ENCODE measurements around the gene HNRNPF. TPM values are rescaled to one million over a fixed set of nuclear protein-coding genes. Genes with fewer than 3 reads are reported as not detected.

The HNRNPF gene
- total RNA-seq, 1 experiment from 2014 or later: 333 TPM

DNA sequence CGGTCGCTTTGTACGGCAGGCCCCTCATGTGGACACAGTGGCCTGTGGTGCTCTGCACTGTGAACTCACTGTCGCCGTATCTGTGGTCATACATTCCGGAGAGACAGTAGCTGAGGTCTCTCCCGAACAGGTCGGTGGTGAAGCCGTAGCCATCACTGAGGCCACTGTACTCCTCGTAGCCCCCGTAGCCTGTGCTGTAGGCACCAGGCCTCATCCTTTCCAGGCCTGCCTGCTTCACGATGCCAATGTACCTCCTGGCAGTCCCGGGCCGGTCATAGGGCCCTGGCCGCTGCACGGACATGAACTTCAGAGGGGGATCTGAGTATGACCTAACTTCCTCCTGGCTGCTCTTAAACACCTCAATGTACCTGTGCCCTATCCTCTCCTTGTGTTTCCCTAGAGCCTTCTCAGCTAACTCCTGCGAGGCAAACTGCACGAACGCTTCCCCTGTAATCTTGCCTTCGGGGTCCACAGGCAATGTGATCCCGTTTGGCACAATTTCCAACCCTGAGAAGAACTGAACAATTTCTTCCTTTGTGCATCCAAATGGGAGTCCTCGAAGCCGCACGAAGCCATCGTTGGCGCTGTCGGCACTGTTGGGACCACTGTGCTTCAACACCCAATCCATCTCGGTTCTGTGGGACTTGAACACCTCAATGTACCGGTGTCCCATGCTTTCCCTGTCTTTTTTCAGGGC is 21.9 kb downstream of the HNRNPF start (continued):
- TF ChIP-seq, protein P1, sequence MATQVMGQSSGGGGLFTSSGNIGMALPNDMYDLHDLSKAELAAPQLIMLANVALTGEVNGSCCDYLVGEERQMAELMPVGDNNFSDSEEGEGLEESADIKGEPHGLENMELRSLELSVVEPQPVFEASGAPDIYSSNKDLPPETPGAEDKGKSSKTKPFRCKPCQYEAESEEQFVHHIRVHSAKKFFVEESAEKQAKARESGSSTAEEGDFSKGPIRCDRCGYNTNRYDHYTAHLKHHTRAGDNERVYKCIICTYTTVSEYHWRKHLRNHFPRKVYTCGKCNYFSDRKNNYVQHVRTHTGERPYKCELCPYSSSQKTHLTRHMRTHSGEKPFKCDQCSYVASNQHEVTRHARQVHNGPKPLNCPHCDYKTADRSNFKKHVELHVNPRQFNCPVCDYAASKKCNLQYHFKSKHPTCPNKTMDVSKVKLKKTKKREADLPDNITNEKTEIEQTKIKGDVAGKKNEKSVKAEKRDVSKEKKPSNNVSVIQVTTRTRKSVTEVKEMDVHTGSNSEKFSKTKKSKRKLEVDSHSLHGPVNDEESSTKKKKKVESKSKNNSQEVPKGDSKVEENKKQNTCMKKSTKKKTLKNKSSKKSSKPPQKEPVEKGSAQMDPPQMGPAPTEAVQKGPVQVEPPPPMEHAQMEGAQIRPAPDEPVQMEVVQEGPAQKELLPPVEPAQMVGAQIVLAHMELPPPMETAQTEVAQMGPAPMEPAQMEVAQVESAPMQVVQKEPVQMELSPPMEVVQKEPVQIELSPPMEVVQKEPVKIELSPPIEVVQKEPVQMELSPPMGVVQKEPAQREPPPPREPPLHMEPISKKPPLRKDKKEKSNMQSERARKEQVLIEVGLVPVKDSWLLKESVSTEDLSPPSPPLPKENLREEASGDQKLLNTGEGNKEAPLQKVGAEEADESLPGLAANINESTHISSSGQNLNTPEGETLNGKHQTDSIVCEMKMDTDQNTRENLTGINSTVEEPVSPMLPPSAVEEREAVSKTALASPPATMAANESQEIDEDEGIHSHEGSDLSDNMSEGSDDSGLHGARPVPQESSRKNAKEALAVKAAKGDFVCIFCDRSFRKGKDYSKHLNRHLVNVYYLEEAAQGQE (IDR thresholded peaks at IDR 0.05; ENCODE audit: low read depth): no peak
- TF ChIP-seq EGR1 (IDR thresholded peaks at IDR 0.05; ENCODE audit: low read depth) (no peak), POLR2A (IDR thresholded peaks at IDR 0.05; ENCODE audit: borderline replicate concordance, extremely low read depth, insufficient read depth, insufficient read length) (no peak), YY1 (IDR thresholded peaks at IDR 0.05; ENCODE audit: extremely low read depth, insufficient replicate concordance, low read depth, low read length) (no peak), FOSL1 (IDR thresholded peaks at IDR 0.05; ENCODE audit: low read depth) (no peak), EZH2 (IDR thresholded peaks at IDR 0.05) (no peak)
- TF ChIP-seq, protein P2, sequence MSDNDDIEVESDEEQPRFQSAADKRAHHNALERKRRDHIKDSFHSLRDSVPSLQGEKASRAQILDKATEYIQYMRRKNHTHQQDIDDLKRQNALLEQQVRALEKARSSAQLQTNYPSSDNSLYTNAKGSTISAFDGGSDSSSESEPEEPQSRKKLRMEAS (IDR thresholded peaks at IDR 0.05): no peak

DNA sequence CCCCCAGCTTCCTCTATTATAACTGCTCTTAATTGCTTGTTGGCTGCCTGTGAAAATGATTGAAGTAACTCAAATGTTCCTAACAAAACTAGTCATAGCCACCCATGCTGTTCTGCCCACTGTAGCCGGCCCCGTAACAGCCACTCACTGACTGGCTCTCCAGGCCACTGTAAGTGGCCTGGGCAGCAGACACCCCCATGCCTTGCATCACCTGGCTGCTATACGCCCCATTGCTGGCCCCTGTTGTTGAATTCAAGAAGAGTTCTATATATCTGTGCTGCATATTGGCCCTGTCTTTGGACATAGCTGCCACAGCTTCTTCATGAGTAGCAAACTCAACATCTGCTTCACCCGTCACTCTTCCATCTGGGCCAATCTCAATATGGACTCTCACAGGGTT is 22.4 kb downstream of the HNRNPF start:
- Histone ChIP-seq H3K36me3 (ENCODE audit: control insufficient read depth in 1 of 2, insufficient read depth in 2 of 2, low read length in 2 of 2) (peaks cover 50 to 56% of the 10 kb centered on the region in 2 experiments), H3K27ac (ENCODE audit: low read depth, low read length) (no peak overlapping the region), H3K4me2 (ENCODE audit: low read length) (no peak overlapping the region), H4K20me1 (ENCODE audit: insufficient read depth) (peaks cover 40% of the 10 kb centered on the region; the same call in 1 of the 2 replicates), H3K79me2 (ENCODE audit: insufficient read depth, low read length) (peaks cover 56% of the 10 kb centered on the region), H3K9me2 (ENCODE audit: insufficient read depth) (no peaks in the 10 kb centered on the region), H3K27me3 (ENCODE audit: insufficient read depth, low read length) (no peaks in the 10 kb centered on the region), H3K4me1 (ENCODE audit: control insufficient read depth in 1 of 2, insufficient read depth in 2 of 2, low read length in 2 of 2) (no peaks in the 10 kb centered on the region), H3K9ac (ENCODE audit: low read length) (no peak overlapping the region), H3K9me3 (ENCODE audit: control insufficient read depth in 1 of 2, insufficient read depth in 1 of 2, low read depth in 1 of 2, low read length in 2 of 2) (no peaks in the 10 kb centered on the region), H3K4me3 (replicated peaks in 1 of 2; ENCODE audit: low read depth in 1 of 2, low read length in 2 of 2) (no peak overlapping the region), H2AFZ (ENCODE audit: low read depth, low read length, poor library complexity, severe bottlenecking) (no peak overlapping the region)
- BruUV-seq (replicated peaks): no TSS peak
- CTCF ChIA-PET: no interaction called here
- POLR2A ChIA-PET: interaction anchor here (1.3 kb wide), 1 partner anchor 9 kb away, joined by 4 read pairs; no protein-coding TSS in a partner anchor
- intact Hi-C loops (cut with micrococcal nuclease): no loop called here
- DNase-seq (ENCODE audit: low read depth, low spot score) (no peak), ATAC-seq (no peak)
- RAD21 ChIA-PET (ENCODE audit: low non-redundant PET in 1 of 2, low total read pairs in 2 of 2, uncharacterized antibody in 2 of 2, unreplicated experiment in 2 of 2): no interaction called here
- TF ChIP-seq, protein P3, sequence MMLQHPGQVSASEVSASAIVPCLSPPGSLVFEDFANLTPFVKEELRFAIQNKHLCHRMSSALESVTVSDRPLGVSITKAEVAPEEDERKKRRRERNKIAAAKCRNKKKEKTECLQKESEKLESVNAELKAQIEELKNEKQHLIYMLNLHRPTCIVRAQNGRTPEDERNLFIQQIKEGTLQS (IDR thresholded peaks at IDR 0.05): no peak
- TF ChIP-seq EZH2 (IDR thresholded peaks at IDR 0.05) (no peak), CEBPB (IDR thresholded peaks at IDR 0.05; ENCODE audit: low read depth) (no peak), EGR1 (IDR thresholded peaks at IDR 0.05; ENCODE audit: low read depth) (no peak), SIN3A (IDR thresholded peaks at IDR 0.05; ENCODE audit: low read depth) (no peak), CBX3 (IDR thresholded peaks at IDR 0.05; ENCODE audit: low read depth) (no peak), RAD21 (IDR thresholded peaks at IDR 0.05; ENCODE audit: low read depth) (no peak)
- TF ChIP-seq, protein P4, sequence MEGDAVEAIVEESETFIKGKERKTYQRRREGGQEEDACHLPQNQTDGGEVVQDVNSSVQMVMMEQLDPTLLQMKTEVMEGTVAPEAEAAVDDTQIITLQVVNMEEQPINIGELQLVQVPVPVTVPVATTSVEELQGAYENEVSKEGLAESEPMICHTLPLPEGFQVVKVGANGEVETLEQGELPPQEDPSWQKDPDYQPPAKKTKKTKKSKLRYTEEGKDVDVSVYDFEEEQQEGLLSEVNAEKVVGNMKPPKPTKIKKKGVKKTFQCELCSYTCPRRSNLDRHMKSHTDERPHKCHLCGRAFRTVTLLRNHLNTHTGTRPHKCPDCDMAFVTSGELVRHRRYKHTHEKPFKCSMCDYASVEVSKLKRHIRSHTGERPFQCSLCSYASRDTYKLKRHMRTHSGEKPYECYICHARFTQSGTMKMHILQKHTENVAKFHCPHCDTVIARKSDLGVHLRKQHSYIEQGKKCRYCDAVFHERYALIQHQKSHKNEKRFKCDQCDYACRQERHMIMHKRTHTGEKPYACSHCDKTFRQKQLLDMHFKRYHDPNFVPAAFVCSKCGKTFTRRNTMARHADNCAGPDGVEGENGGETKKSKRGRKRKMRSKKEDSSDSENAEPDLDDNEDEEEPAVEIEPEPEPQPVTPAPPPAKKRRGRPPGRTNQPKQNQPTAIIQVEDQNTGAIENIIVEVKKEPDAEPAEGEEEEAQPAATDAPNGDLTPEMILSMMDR (IDR thresholded peaks at IDR 0.05 in 2 of 3, conservative IDR thresholded peaks at IDR 0.05 in 1 of 3; ENCODE audit: borderline replicate concordance in 1 of 3, insufficient read depth in 1 of 3, low read depth in 2 of 3, low read length in 2 of 3): no peak
- TF ChIP-seq, protein P5, sequence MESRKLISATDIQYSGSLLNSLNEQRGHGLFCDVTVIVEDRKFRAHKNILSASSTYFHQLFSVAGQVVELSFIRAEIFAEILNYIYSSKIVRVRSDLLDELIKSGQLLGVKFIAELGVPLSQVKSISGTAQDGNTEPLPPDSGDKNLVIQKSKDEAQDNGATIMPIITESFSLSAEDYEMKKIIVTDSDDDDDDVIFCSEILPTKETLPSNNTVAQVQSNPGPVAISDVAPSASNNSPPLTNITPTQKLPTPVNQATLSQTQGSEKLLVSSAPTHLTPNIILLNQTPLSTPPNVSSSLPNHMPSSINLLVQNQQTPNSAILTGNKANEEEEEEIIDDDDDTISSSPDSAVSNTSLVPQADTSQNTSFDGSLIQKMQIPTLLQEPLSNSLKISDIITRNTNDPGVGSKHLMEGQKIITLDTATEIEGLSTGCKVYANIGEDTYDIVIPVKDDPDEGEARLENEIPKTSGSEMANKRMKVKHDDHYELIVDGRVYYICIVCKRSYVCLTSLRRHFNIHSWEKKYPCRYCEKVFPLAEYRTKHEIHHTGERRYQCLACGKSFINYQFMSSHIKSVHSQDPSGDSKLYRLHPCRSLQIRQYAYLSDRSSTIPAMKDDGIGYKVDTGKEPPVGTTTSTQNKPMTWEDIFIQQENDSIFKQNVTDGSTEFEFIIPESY (IDR thresholded peaks at IDR 0.05; ENCODE audit: extremely low read depth, insufficient replicate concordance, low read length): no peak
